H1 (cell line): ENCODE results near the gene CNIH4.

Experiments
- CHD2 ChIP-seq: IDR thresholded peaks from 2 replicates; pipeline ENCODE4 v1.6.1; 2012; ENCODE audit warnings: low read length, improper control_type of control experiment
- CTCF ChIP-seq, 3 experiments: IDR thresholded peaks; 1 replicate in 2 of 3; 2 replicates in 1 of 3; pipeline versions ENCODE4 v1.5.1 to v1.6.1; 2011; ENCODE audit warnings: low read length in 3 of 3, mild to moderate bottlenecking in 3 of 3, inconsistent platforms in 2 of 3, low read depth in 1 of 3, moderate library complexity in 1 of 3; ENCODE audit not compliant: insufficient read depth in 1 of 3; ENCODE audit errors: control extremely low read depth in 1 of 3
- EZH2 ChIP-seq: fragments of 200-600 bp; sonication (generic); IDR thresholded peaks from 2 replicates; pipeline ENCODE4 v1.7.1; 2012; ENCODE audit warnings: low read depth, mild to moderate bottlenecking, moderate library complexity, low read length, inconsistent platforms; ENCODE audit not compliant: severe bottlenecking
- GTF2F1 ChIP-seq: IDR thresholded peaks from 2 replicates; pipeline ENCODE4 v1.6.1; 2012; ENCODE audit warnings: low read depth, low read length, improper control_type of control experiment, borderline replicate concordance
- HDAC2 ChIP-seq, 2 experiments: fragments of 300-600 bp in 1 of 2; sonication (generic) in 1 of 2; IDR thresholded peaks; 2 replicates each; pipeline ENCODE4 v1.6.1; 2011 to 2012; ENCODE audit warnings: low read depth in 2 of 2, low read length in 2 of 2, mild to moderate bottlenecking in 2 of 2, moderate library complexity in 2 of 2, borderline replicate concordance in 1 of 2, inconsistent platforms in 1 of 2
- JUND ChIP-seq: IDR thresholded peaks from 2 replicates; pipeline ENCODE4 v1.6.1; 2011; ENCODE audit warnings: mild to moderate bottlenecking, improper control_type of control experiment, low read length
- POLR2AphosphoS5 ChIP-seq: IDR thresholded peaks from 2 replicates; pipeline ENCODE4 v1.6.1; 2011; ENCODE audit warnings: low read depth, low read length
- SP4 ChIP-seq: IDR thresholded peaks from 2 replicates; pipeline ENCODE4 v1.6.1; 2012; ENCODE audit warnings: low read length, inconsistent platforms
- SUZ12 ChIP-seq: fragments of 200-600 bp; sonication (generic); IDR thresholded peaks from 2 replicates; pipeline ENCODE4 v1.6.1; 2012; ENCODE audit warnings: mild to moderate bottlenecking, inconsistent platforms, low read length, moderate library complexity, mixed read lengths
- TAF1 ChIP-seq: IDR thresholded peaks from 2 replicates; pipeline ENCODE4 v1.6.1; 2011; ENCODE audit warnings: mild to moderate bottlenecking, low read depth, low read length
- TCF12 ChIP-seq: IDR thresholded peaks from 2 replicates; pipeline ENCODE4 v1.6.1; 2011; ENCODE audit warnings: low read depth, mild to moderate bottlenecking, low read length
- ZNF274 ChIP-seq: IDR thresholded peaks from 2 replicates; pipeline ENCODE4 v1.7.0; 2012; ENCODE audit warnings: low read length, borderline replicate concordance; ENCODE audit errors: extremely low read depth

GRCh38 chr1:224308064-224308463, 48.6 kb upstream of the CNIH4 start:
- TF ChIP-seq SUZ12 (no peak), TAF1 (no peak), EZH2 (no peak), JUND (no peak), CTCF (IDR thresholded peaks at IDR 0.05; ENCODE audit: control extremely low read depth in 1 of 3, insufficient read depth in 1 of 3, low read depth in 1 of 3, low read length in 3 of 3) (no peak), ZNF274 (no peak), HDAC2 (IDR thresholded peaks at IDR 0.05; ENCODE audit: borderline replicate concordance in 1 of 2, low read depth in 2 of 2, low read length in 2 of 2) (no peak), GTF2F1 (no peak), CHD2 (no peak), SP4 (no peak), TCF12 (no peak), POLR2AphosphoS5 (no peak)
